Effector CD8-positive, alpha-beta T cell (primary cell): ENCODE measurements around the gene MAPK4.
"Not testable (repeated sequence)": the region's sequence is repeated elsewhere in the genome, so short reads cannot be mapped to it uniquely, and the experiment has no call there.

ENCODE experiments used
- DNase-seq: peaks from one replicate; lab custom pipeline; 2025; lab: John Stamatoyannopoulos, UW

MAPK4 gene

DNA sequence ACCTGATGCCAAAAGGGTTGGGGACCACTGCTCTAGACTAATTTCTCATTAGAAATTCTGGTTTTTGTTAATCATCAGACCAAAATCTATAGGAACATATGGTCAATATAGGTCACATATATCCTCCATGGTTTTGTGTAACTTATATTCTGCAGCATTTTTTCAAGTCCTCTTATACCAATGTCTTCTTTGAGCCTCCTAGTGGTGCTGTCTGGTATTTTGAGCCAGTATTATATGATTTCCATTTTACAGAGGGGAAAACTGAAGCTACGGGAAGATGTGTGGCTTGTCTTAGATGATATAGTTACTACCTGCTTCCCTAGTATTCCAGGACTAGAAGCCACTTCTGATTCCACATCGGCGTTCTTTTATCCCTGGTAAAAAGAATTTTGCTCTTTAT, 13.8 kb downstream of the MAPK4 start:
- no peak for DNase-seq

DNA sequence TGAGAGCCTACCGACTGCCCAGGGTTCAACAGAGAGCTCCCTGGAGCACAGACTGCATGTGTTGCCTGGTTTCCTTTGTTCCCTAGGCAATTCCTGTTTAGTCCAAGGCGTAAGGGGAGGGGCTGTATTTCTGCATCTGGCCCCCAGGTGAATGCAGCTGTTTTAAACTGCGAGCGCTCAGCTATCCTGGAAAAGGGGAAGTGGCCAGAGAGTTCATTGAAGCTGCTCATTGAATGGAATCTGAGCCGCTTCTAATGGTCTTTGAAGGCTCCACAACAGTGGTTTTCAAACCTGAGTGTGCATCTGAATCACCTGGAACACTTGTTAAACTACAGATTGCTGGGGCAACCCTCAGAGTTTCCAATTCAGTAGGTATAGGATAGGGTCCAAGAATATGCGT, 18.1 kb downstream of the MAPK4 start:
- no peak for DNase-seq

DNA sequence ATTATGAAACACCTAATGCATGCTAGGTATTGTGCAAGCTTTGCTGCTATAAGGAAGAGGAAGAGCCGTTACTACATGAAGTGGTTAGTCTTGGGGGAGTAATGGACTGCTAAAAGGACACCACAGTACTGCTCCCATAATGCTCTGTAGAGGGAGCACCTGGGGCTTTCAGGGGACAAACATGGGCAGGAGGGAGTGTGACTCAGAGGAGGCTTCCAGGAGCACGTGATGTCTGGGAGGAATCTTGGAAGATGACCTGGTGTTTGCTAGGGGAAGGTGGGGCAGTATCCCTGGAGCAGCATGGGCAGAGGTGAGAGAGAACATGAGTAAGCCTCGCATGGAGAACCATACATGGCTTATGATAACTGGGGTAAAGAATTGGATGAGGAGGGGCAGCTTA, 18.8 kb downstream of the MAPK4 start:
- DNase-seq, result no peak

DNA sequence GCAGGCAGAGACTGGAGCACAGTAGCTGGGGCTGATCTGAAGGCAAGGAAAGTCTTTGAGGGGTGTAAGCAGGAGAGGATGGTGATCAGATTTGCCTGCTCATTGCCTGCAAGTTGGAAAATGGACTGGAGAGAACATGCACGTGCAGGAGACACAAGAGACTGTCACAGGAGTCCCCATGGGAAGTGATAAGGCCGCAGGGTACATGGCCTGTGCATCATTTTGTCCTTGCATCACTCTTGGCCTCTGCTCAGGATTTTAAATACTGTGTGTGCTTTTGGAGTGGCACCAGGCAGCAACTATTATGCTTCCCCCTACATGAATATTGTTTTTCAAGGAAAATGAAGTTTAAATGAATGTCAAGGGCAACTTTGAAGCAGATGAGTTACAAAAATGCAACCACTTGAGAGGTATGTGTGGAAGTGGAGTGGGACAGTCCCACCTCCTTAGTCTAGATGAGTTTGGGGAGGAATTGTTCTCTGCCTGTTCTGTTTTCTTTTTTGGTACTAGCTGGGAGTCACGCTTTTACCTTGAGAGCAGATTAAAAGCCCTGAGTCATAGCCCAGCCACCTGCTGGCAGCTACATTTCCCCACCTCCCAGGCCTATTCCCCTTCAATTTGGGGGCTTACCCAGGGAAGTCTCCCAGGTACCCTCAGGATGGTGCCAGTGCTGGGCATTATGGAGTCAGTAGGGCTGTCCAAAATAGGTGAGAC, 19.3 kb downstream of the MAPK4 start:
- no peak for DNase-seq

DNA sequence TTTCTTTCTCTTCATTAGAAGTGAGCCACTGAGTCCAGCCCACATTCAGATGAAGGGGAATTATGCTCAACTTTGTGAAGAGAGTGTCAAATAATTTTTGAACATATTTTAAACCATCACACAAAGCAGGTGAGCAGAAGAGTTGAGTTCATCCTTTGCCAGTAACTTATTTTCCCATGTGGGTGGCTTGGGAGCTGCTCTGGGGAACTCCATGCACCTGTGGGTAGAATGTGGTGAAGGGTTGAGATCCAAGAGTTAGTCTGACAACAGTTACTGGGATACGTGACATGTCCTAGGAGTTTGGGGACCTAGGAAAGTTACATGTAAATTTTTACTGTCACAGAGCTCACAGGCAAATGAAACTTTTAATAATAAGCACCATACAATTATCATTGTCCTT, 21.6 kb downstream of the MAPK4 start:
- no peak for DNase-seq

DNA sequence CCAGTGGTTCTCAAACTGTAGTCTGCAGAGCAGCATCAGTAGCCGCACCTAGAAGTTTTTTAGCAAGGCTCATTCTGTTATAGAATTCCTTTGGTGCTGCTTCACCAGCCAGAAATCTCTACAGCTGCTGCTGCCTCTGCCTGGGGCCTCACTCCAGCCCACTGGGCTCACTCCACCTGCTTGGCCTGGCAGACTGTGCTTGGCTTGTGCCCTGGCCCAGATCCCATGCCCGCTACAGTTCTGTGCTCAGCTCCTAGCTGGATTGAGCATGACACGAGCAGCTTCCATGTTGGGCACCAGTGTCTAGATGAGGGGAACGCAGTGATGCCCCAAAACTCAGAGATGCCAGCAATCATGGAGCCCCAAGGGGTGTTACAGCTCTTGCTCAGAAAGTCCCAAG, 22.6 kb downstream of the MAPK4 start:
- DNase-seq, result no peak

DNA sequence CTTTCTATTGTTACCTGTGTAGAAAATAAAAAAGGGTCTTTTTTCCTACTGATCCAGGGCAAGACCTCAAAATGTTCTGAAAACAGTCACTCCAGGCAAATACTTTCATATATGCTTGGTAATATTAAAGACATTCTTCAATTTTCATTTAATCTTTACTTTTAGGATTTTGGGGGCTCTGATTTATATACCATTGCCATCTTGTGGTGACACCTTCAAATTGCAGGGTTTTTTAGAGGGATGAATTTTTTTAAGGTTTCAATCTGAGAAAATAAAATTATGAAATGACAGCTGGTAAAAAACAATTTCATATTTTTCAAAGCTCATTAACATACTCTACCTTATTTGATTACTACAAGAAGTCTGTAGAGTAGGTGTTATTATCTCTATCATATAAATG, 26.8 kb downstream of the MAPK4 start:
- no peak for DNase-seq

DNA sequence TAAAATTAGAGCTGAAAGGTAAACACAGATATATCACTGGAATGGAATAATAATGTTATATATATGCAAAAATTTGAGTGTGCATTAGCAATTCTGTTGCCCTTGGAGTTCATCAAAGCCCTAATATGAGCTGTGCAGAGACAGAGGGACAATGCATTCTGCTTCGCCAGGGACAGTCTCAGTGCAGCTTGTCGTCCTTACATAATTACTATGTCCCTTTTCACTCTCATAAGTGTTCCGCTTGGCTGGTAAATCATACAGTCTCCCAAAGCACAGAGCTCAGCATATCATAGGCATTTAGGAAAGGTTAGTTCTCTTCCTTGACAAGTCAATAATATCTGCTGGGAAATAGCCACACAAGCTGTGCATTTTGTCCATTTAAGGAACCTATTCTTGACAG, 30.7 kb downstream of the MAPK4 start:
- DNase-seq, result no peak

DNA sequence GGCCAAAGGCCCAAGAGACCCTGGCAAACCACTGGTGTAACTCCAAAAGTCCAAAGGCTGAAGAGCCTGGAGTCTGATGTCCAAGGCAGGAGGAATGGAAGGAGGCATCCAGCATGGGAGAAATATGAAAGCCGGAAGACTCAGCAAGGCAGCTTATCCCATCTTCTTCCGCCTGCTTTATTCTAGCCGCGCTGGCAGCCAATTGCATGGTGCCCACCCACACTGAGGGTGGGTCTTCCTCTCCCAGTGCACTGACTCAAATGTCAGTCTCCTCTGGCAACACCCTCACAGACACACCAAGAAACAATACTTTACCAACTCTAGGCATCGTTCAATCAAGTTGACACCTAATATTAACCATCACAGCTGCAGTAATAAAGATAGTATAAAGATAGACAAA, 34.1 kb downstream of the MAPK4 start:
- no peak for DNase-seq

DNA sequence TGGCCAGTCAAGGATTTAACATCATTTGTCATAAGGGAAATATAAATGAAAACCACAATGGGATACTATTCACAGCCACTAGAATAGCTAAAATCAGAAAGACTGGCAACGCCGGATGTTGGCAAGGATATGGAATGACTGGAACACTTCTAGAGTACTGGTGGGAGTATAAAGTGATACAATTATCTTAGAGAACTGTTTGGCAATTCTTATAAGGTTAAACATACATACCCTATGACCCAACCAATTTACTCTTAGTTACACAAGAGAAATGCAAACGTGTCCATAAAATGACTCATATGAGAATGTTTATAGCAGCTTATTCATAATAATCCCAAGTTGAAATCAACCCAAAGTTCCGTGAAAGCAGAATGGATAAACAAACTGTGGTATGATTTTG, 35.1 kb downstream of the MAPK4 start:
- no peak for DNase-seq

DNA sequence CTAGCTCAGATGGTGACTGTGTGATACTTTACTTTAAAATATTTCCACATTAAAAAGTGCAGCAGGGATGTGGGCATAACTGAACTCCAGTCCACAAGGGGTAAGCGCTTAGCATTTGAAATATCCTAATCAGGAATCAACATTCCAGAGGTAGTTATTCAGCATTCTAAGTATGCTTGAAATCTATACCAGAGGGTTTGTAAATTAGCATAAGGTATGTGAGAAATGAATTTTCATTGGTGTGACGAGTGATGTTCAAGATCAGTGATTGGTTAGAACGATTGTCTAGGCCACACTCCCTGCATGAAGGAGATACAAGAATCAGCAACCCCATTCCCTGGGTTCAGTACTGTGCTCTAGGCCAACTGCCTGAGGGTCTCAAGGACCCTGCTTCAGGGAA, 42.6 kb downstream of the MAPK4 start:
- DNase-seq, result no peak

DNA sequence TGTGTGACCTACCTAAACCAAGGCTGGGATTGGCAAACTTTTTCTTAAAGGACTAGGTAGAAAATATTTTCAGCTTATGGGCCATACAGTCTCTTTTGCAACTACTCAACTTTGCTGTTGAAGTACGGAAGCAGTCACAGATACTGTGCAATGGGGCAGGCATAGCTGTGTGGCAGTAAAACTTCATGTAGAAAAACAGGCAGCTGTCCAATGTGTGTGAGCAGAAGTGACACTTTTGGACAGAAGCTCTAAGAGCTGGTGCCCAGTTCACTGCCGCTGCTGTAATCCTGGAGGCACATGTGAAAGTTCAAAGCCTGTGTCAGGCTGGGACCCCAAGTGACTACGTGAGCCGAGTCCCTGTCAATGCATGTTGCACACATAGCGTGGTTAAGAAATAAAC, 46.7 kb downstream of the MAPK4 start:
- DNase-seq, result no peak

DNA sequence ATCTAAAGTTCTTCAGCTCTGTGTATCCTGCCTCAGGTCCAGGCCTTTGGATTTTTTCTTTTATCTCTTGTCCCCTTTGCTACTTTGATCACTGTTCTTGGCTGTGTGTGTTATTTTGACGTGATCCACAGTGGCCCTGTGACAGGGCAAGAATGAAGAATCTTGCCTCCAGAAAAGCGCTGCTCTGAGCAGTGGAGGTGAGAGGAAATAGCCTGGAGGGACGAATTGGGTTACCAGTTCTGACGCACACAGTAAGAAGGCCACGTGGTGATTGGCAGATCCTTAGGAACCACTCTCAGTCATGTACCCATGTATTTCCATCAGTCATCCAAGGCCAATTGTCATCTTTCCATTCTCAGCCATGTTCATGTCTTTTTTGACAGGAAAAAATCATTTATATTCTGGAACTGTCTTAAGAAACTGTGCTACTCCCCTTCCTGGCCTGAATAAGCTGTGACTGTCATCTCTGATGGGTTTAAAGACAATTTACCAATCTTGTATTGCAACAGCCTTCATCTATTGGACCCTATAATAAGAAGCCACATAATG, 47.6 kb downstream of the MAPK4 start:
- no peak for DNase-seq

DNA sequence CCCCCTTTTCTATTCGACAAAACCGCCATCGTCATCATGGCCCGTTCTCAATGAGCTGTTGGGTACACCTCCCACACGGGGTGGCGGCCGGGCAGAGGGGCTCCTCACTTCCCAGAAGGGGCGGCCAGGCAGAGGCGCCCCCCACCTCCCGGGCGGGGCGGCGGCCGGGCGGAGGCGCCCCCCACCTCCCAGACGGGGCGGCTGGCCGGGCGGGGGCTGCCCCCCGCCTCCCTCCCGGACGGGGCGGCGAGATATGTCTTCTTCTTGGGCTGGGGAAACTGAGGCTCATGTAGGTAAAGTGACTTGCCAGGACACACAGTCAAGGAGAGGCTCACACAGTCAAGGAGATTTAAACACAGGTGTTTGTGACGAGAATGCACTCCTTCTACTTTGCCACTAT, 49.3 kb downstream of the MAPK4 start:
- not testable (repeated sequence) for DNase-seq

DNA sequence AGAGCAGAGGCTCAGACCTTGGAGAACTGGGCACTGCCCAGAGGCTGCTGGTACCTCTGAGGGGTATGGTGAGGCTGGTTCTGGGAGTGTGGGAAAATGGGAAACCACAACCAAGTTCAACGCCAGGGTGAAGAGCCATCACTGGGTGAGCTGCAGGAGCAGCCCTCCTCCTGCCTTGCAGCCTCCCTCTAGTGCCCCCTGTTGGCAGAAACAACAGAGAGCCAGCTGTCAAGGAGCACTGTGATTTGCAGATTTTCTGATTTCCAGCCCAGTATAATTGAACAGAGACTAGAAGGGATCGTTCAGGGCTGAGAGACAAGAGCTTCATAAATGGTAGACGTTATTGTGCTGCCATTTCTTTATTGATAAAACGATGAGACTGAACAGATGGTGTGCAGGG, 50.5 kb downstream of the MAPK4 start:
- DNase-seq, result no peak

DNA sequence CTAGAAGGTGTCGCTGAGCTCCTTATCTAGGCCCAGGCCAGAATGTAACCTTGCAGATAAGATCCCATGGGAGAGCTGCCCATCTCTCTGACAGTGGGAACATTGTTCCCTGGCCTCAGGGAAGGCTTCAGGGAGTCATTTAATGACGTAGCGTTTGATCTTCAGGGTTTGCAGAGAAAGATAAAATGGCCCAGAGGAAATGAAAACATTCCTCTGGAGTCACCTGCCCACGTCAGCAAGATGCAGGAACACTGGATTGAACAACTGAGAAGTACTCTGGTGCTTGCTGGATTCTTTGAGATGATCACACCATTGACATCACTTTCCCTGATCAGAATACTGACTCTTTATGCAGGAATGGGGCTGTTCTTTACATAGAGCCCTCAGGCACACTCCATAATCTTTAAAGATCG, 51.6 kb downstream of the MAPK4 start:
- no peak for DNase-seq

DNA sequence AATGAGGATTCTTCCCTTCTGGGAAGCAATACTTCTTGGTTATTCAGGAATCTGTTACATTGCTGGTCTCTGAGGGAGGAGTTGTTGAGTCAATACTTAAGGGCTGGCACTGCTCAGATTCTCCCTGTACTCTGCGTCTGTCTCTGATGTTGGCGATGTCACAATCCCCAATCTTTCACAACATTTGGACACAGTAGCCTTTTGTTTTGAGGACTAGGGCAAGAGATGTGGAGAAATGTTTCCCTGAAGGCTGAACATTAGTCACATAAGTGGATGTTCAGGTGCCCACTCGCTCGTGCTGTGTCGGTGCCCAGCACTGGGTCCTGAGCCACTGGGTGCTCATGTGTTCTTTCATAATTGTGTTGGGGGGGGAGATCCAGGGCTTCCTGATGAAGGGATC, 55.0 kb downstream of the MAPK4 start:
- DNase-seq, result no peak

DNA sequence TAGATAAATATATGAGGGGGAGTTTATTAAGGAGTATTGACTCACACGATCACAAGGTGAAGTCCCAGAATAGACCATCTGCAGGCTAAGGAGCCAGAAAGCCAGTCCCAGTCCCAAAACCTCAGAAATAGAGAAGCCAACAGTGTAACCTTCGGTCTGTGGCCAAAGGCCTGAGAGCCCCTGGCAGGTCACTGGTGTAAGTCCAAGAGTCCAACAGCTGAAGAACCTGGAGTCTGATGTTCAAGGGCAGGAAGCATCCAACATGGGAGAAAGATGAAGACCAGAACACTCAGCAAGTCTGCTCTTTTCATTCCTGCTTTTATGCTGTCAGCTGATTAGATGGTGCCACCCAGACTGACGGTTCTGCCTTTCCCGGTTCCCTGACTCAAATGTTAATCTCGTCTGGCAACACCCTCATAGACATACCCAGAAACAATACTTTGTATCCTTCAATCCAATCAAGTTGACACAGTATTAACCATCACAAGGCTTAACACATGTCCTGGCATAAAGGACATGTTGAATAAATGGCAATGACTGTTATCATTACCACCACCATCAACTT, 56.7 kb downstream of the MAPK4 start:
- DNase-seq, result no peak

DNA sequence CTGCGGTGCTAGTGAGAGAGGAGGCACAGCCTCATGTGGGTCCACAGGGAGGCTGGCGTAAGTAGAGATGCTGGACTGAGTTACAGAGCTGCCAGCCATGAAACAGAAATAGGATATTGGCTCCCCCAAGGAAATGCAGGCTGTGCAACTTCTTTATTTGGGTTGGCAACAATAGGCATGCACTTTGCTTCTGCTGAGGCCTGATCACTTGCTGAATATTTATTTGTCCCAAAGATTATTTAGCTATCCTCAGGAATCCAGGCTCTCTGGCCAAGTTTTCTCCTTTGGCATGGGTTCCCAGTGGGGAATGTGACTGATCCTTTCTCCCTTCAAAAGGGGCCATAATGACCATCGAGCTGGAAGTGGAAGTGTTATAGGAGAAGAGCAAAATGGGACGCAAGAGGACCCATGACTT, 60.0 kb downstream of the MAPK4 start:
- no peak for DNase-seq

DNA sequence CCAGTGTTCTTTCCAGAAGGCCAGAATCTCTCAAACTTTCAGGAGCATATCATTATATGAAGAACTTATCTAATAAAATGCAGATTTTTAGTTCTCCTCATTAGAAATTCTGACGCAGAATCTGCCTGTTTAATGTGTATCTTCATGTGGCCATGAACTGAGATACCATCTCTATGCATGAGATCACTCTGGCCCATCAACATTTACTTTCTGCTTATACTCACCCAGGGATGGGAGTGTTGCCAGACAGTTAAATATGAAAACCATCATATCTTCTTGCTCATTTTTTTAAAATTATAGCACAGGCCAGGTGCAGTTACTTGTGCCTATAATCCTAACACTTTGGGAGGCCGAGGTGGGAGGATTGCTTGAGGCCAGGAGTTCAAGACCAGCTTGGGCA, 60.4 kb downstream of the MAPK4 start:
- no peak for DNase-seq

DNA sequence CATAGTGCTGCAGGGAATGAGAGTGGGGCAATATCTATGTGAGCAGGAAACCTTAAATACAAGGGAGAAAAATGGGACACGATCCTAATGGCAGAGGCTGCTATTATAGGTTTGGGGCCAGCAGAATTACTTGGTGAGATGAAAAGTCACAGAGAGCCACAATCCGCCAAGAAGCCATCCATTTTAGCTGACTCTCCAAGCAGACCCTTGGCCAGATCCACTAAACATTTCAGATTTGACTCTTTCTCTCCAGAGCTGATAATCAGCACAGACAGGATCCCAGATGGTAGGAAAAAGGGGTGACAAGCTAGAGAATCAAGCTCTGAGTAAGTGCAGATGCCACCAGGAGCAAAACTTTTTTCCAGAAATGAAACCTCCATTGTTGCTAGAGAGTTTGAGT, 61.5 kb downstream of the MAPK4 start:
- DNase-seq, result no peak

DNA sequence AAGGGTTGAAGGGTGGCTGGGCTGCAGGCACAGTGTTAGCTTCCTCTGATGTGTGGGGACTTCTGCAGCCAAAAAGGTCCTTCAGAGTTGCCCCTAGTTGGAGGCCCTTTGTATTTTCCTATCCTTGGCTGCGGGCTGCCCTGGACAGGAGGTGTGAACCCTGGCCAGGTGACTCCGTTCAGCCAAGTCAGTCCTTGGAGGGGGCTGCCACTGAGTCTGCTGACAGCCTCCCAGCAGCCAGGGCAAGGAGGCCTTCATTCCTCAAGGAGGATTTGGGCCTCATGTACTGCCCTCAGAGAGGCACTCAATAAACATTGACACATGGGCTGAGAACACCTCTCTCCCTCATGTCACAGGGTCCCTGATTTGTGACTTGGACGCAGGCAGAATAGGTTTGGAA, 62.4 kb downstream of the MAPK4 start:
- no peak for DNase-seq

DNA sequence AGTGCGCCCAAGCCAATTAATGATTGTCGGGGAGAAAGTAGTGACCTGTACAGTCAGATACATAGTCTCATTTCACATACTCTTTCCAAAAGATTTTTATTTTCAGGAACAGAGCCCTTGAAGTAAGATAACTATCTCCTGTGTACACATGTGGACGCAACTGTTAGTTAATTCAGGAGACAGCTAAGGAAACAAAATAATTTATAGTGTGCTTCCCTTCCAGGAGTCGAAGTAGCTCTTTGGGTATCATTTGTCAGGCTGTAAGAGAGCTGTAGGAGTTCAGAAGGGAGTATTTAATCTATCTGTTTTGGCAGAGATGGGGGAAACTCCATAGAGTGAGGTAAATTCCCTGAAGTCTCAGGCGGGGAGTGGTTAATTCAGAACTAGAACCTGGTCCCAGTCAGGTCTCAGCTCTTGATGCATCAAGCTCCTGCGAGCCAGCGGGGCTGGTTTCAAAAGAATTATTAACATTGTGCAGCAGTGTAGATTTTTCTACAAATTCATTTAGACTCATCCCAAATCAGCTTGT, 63.0 kb downstream of the MAPK4 start:
- DNase-seq, result no peak
